Heart left ventricle (tissue), 16 donors: ENCODE measurements around the gene TENM3. TPM values are rescaled to one million over a fixed set of nuclear protein-coding genes. Genes with fewer than 3 reads are reported as not detected.

ENCODE experiments used
- ATAC-seq, 4 donors: fragments of 200-7000 bp; cut with Tn5 transposase; one replicate each; pipeline ENCODE4 v1.9.1; 2020 to 2022; ENCODE audit warnings: moderate library complexity in 4 of 4, mild to moderate bottlenecking in 3 of 4, moderate number of reproducible peaks in 1 of 4
- DNase-seq, 5 donors: peaks; one replicate each; pipeline ENCODE4 v3.0.0-alpha.2; 2020
- H3K27ac ChIP-seq, 12 donors: fragments of 200-600 bp; sonication (generic) in 4 of 12; one replicate each; pipeline versions ENCODE4 v1.5.0 to v1.8.0; 2016 to 2022; ENCODE audit warnings: mild to moderate bottlenecking in 2 of 12
- H3K27me3 ChIP-seq, 9 donors: fragments of 200-600 bp; sonication (generic) in 2 of 9; one replicate each; pipeline versions ENCODE4 v1.5.1 to v1.8.0; 2016 to 2022; ENCODE audit warnings: mild to moderate bottlenecking in 3 of 9
- H3K36me3 ChIP-seq, 9 donors: fragments of 200-600 bp; sonication (generic) in 2 of 9; one replicate each; pipeline versions ENCODE4 v1.5.0 to v1.8.0; 2018 to 2022; ENCODE audit warnings: mild to moderate bottlenecking in 2 of 9
- H3K4me1 ChIP-seq, 12 donors: fragments of 200-600 bp; sonication (generic) in 4 of 12; one replicate each; pipeline versions ENCODE4 v1.5.0 to v1.8.0; 2016 to 2022; ENCODE audit warnings: mild to moderate bottlenecking in 3 of 12
- H3K4me3 ChIP-seq, 12 donors: fragments of 200-600 bp; sonication (generic) in 4 of 12; one replicate each; pipeline versions ENCODE4 v1.5.0 to v1.8.0; 2017 to 2022; ENCODE audit warnings: mild to moderate bottlenecking in 9 of 12, moderate library complexity in 4 of 12
- H3K9me3 ChIP-seq, 12 donors: fragments of 200-600 bp; sonication (generic) in 4 of 12; one replicate each; pipeline versions ENCODE4 v1.5.0 to v1.8.0; 2016 to 2022; ENCODE audit warnings: mild to moderate bottlenecking in 1 of 12
- CTCF ChIP-seq, 12 donors: fragments of 200-600 bp; sonication (generic) in 4 of 12; IDR thresholded peaks; one replicate each; pipeline versions ENCODE4 v1.5.0 to v1.8.0; 2018 to 2022; ENCODE audit warnings: antibody characterized with exemption in 12 of 12, mild to moderate bottlenecking in 5 of 12
- POLR2A ChIP-seq, 2 donors: fragments of 450-650 bp; IDR thresholded peaks; one replicate each; pipeline ENCODE4 v1.6.1; 2017; ENCODE audit warnings: antibody characterized with exemption in 2 of 2, mild to moderate bottlenecking in 2 of 2, moderate library complexity in 2 of 2
- WGBS, 4 donors: extraction: QIAGEN DNeasy Blood & Tissue Kit in 2 of 4; methylation state at CpG; one replicate each; pipeline versions ENCODE4 v1.1.5 to v1.1.7; 2013 to 2018; 5-methylcytosine and 5-hydroxymethylcytosine counted together
- intact Hi-C, 10 donors: fragments of 100-400 bp; cut with DNase I; formaldehyde crosslinking; loops; one replicate each; pipeline versions ENCODE4 v1.11.1 to v1.14.2; 2022
- polyA plus RNA-seq, 2 donors: library from polyadenylated mRNA; stranded (reverse); fragments of 200-250 nt; gene quantifications; one replicate each; pipeline ENCODE4 v1.2.3, GENCODE V29; 2013
- total RNA-seq, 9 donors: library from RNA; depleted of rRNA in 2 of 9; stranded (reverse); fragments of >200 nt in 2 of 9; fragmentation: NEBNext Ultra II Directional in 3 of 9; extraction: Animal tissue kit (Norgen Biotek cat#: 25700) in 3 of 9; gene quantifications; one replicate each; pipeline versions ENCODE4 v1.1.0 to v1.2.4, GENCODE V29; 2016 to 2023
- donor health status: ischemic (EF 13 %, LVEDD 7.1; RV severe dilation, severe dysfunction).
- donor health status: healthy with polysubstance abuse.
- donor health status: DM: no; HTN: yes; CAD: no.
- donor health status: DM: no; HTN: no; CAD: no.
- donor health status: ischemic (EF 25% LVEDD 6.9; RV normal size, moderate dysfunction).
- donor health status: ischemic (EF 25% LVEDD 5.7; RV mildly dilated, moderate dysfunction).
- donor health status: healthy.
- donor health status: DM: yes; HTN: yes; CAD: no.
- donor health status: ischemic (EF 35%, LVEDD 5.7; RV mildly dilated, moderate dysfunction).
- donor health status: nonischemic (EF 11% LVEDD 7.7; RV severe dilation, severe dysfunction).
- donor health status: DM: yes; HTN: yes; CAD: no.
- donor health status: PGD.
- donor health status: ischemic (EF 29% LVEDD 5.4; RV normal size, mild dysfunction).
- donor health status: nonischemic (EF 23%, LVEDD 6.1; RV moderate dilation, normal function).

The TENM3 gene
- total and polyA plus RNA-seq, 11 donors = 0.19 to 10.3 (median 2.5) TPM

GRCh38 chr4:182555997-182556418 is 312.8 kb downstream of the TENM3 start:
- no peaks in the 10 kb centered on the region for H3K9me3 ChIP-seq
- ATAC-seq (no peak), DNase-seq (no peak)
- intact Hi-C loops = no loop called here
- H3K36me3 ChIP-seq = no peaks in the 10 kb centered on the region
- WGBS, 4 donors = 67 to 83% (median 73%) methylated on average over 1 of the region's 1 CpG
- TF ChIP-seq POLR2A (IDR thresholded peaks at IDR 0.05) (no peak), CTCF (IDR thresholded peaks at IDR 0.05) (no peak)
- no peak overlapping the region for H3K27ac ChIP-seq
- no peaks in the 10 kb centered on the region for H3K4me1 ChIP-seq
- no peaks in the 10 kb centered on the region for H3K27me3 ChIP-seq
- H3K4me3 ChIP-seq = no peak overlapping the region

DNA sequence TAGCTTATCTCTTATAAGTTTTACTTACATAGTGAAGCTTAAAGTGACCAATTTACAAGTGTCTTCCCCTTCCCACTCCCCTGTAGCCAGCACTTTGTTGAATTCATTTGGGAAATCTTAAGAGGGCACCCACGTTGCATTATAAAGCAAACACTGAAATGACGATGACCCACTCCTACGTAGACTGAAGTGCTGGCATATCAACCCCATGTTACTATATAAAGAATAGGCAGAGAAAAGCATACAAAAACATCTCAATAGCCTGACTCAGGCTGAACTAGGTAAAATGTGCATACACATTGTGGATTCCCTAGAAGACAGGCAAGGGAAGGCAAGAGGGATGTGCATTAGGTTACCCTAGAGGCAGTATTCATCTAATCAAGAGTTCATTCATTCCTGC is 313.4 kb downstream of the TENM3 start:
- Histone ChIP-seq H3K27me3 (no peaks in the 10 kb centered on the region), H3K4me3 (no peak overlapping the region), H3K36me3 (no peaks in the 10 kb centered on the region), H3K4me1 (no peaks in the 10 kb centered on the region), H3K27ac (no peak overlapping the region), H3K9me3 (no peaks in the 10 kb centered on the region)
- ATAC-seq = peak in 2 of 4 donors; percentile 33 to 50
- TF ChIP-seq CTCF (IDR thresholded peaks at IDR 0.05) (no peak), POLR2A (IDR thresholded peaks at IDR 0.05) (no peak)
- intact Hi-C loops = no loop called here
- WGBS, 4 donors = 35 to 53% (median 46%) methylated on average over 3 of the region's 3 CpGs
- DNase-seq = no peak

DNA sequence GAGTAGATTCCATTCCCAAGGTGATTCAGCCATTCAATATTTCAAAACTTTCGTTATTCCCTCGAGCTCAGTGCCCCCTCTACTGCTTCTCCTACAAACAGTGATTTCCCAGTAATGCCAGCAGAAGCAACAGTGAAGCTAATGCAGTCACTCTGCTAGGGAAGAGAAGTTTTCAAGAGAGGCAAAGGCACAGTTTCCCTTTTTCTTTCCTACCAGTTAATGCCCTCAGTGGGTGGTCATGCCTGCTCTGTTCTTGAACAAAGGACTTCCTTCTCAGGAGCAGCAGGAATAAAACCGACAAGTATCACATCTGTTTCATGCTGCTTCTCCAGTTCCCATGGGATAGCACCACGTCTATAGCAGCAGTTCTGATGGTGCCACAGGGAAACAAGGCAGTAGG is 317.2 kb downstream of the TENM3 start:
- no peak overlapping the region for H3K27ac ChIP-seq
- 42 to 51% (median 44%) methylated on average over 4 of the region's 4 CpGs for WGBS, 4 donors
- ATAC-seq = no peak
- DNase-seq = no peak
- H3K4me3 ChIP-seq = no peak overlapping the region
- intact Hi-C loops = no loop called here
- H3K36me3 ChIP-seq = no peaks in the 10 kb centered on the region
- no peaks in the 10 kb centered on the region for H3K27me3 ChIP-seq
- no peak for TF ChIP-seq CTCF (IDR thresholded peaks at IDR 0.05)
- TF ChIP-seq POLR2A (IDR thresholded peaks at IDR 0.05) = no peak
- no peaks in the 10 kb centered on the region for H3K9me3 ChIP-seq
- peaks cover 0 to 4% (median 0%) of the 10 kb centered on the region in 12 donors for H3K4me1 ChIP-seq

- H3K36me3 ChIP-seq = no peaks in the 10 kb centered on the region
- no peaks in the 10 kb centered on the region for H3K9me3 ChIP-seq
- no peak for TF ChIP-seq CTCF (IDR thresholded peaks at IDR 0.05)
- TF ChIP-seq POLR2A (IDR thresholded peaks at IDR 0.05) = no peak
- intact Hi-C loops = no loop called here
- 83 to 89% (median 87%) methylated on average over 3 of the region's 3 CpGs for WGBS, 4 donors
- DNase-seq (no peak), ATAC-seq (no peak)
- no peak overlapping the region for H3K27ac ChIP-seq
- H3K4me1 ChIP-seq = peaks cover 0 to 4% (median 0%) of the 10 kb centered on the region in 12 donors
- no peaks in the 10 kb centered on the region for H3K27me3 ChIP-seq
- no peak overlapping the region for H3K4me3 ChIP-seq
These were observed 319.1 kb downstream of the TENM3 start for GRCh38 chr4:182562350-182562749.
